DMS53 treated with DMSO at 0.1 percent for 48 hours (cell line): Measurements from ENCODE around the gene SMCHD1.
"Not testable (repeated sequence)": the region's sequence is repeated elsewhere in the genome, so short reads cannot be mapped to it uniquely, and the experiment has no call there.

Experiments used
- DNase-seq: peaks from one replicate; lab custom pipeline; 2025; ENCODE audit not compliant: unreplicated experiment; lab: John Stamatoyannopoulos, UW

Gene SMCHD1

DNA sequence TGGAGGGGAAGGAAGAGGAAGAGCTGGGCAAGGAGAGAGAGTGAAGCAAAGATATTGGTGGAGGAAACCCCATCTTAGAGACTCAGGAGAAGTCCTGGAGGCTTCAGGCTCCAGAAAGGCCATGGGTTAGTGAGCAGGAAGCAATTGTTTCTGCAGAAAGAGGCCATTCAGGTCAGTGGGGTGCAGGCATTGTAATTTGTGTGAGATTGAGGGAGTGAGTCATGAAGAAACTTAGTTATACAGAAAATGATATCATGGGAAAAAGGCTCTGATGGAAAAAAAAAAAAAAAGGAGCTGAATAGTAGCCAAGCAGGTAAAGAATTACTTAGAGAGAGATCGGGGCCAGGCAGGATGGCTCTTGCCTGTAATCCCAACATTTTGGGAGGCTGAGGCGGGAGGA, 195.3 kb downstream of the SMCHD1 start:
- DNase-seq, result no peak

DNA sequence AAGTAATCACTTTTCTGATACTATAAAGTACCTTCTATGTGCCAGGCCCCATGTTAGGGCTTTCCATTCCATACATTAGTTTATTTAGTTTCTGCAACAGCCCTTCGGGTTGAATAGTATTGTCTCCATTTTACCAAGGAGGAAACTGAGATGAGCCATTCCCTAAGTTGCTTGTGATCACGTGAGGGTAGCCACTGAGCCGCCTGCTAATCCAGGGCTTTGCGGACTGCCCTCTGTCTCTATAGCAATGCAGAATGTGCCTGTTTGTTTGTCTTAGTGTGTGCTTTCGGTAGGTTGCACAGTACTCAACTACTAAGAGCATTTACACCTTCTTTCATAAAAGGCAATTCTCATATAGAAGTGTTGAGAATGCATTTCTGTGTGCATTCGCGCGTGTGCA, 196.2 kb downstream of the SMCHD1 start:
- no peak for DNase-seq

DNA sequence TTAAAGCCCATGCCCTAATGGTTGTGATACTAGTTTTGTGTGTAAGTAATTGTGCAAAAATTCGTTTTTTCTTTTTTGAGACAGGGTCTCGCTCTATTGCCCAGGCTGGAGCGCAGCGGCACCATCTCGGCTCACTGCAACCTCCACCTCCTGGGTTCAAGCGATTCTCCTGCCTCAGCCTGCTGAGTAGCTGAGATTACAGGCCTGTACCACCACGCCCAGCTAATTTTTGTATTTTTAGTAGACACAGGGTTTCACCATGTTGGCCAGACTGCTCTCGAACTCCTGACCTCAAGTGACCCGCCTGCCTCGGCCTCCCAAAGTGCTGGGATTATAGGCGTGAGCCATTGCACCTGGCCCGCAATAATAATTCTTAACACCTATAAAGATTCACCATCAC, 196.9 kb downstream of the SMCHD1 start:
- DNase-seq, result not testable (repeated sequence)

DNA sequence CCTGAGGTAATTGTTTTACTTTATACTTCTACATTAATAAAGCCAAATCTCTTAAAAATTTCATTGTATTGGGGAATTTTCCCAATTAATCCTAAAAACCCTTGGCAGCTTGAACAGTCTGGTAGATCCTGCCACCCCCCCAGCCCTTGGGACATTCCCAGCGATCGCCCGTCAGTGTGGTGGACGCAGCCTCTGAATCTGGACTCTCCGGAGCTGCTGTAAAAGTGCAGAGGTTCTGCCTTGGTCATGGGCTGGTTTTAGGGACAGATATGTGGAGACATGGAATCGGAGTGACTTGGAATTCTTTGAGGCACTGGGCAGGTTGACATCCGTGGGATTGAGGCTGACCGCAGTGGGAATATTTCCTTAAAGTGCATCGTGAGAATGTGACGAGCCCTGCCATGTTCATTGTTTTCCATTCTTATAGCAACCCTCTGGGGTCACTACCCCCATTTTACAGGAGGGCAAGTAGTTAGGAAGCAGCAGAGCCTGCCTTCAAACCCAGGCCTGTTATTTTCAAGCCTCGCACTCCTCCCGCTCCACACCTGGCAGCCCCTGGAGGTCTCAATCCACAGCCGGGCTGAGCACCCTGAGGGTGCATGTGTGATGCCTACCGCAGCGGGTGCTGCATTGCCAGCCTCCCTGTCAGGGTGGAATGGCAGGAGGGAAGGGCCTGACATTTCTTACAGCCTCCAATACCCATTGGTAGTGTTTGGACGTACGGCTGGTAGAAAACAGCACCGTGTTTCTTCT, 197.8 kb downstream of the SMCHD1 start:
- no peak for DNase-seq

DNA sequence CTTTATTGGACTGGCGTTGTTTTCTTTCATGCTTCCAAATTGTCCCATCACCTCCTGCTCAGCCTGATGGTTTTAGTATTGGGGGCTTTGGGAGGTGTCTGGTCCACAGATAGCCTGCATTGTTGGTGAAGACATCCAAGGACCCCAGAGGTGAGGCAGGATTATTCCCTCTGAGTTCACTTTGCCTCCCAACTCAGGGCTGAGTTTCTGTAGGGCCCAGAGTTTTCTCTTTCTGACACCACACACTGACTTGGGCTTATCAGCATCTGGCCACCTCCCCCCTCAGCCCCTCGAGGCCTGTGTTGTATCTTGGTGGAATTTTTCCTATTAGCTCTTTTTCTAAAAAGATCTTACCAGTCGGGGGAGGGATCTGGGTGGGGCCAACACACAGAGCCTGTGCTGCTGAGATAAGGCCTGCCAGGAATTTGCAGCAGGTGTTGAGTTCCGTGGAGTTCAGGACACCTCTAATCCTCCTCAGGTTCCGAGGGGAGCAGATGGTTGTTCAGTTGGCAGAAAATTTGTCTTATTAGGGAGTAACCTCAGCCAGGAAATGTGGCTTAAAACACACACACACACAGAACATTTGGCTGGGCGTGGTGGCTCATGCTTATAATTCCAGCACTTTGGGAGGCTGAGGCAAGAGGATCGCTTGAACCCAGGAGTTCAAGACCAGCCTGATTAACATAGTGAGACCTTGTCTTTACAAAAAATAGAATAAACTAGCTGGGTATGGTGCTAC, 198.6 kb downstream of the SMCHD1 start:
- no peak for DNase-seq
